Renal cortical epithelial cell (primary cell): ENCODE data around the gene B3GALNT2. TPM values are rescaled to one million over a fixed set of nuclear protein-coding genes. Genes with fewer than 3 reads are reported as not detected.

Source experiments
- DNase-seq: peaks from one replicate; pipeline ENCODE4 v3.0.0-alpha.2; 2011; ENCODE audit warnings: low read depth
- total RNA-seq: library from RNA; depleted of rRNA; stranded (reverse); fragments of >200 nt; gene quantifications from 2 replicates; pipeline ENCODE4 v1.2.3, GENCODE V29; 2014

Gene B3GALNT2
- total RNA-seq, 1 donor from 2014 or later = 44.3 TPM

GRCh38 chr1:235450886-235451483, 53.3 kb downstream of the B3GALNT2 start:
- no peak for DNase-seq

GRCh38 chr1:235450433-235450832, 53.8 kb downstream of the B3GALNT2 start:
- peak; percentile 27 for DNase-seq

- DNase-seq = no peak
These were observed 55.6 kb downstream of the B3GALNT2 start for GRCh38 chr1:235448616-235449015.

GRCh38 chr1:235442788-235443429, 61.3 kb downstream of the B3GALNT2 start:
- DNase-seq = peak; percentile 85

- DNase-seq = peak; percentile 11
These were observed 63.0 kb downstream of the B3GALNT2 start for GRCh38 chr1:235441159-235441685.

GRCh38 chr1:235434001-235434400, 70.3 kb downstream of the B3GALNT2 start:
- no peak for DNase-seq

- no peak for DNase-seq
These were observed 73.3 kb downstream of the B3GALNT2 start for GRCh38 chr1:235430991-235431390.

- peak; percentile 50 for DNase-seq
These were observed 75.1 kb downstream of the B3GALNT2 start for GRCh38 chr1:235429143-235429542.

GRCh38 chr1:235427447-235427846, 76.8 kb downstream of the B3GALNT2 start:
- no peak for DNase-seq

- no peak for DNase-seq
These were observed 77.6 kb downstream of the B3GALNT2 start for GRCh38 chr1:235426680-235427079.

GRCh38 chr1:235426143-235426542, 78.1 kb downstream of the B3GALNT2 start:
- no peak for DNase-seq

- no peak for DNase-seq
These were observed 78.9 kb downstream of the B3GALNT2 start for GRCh38 chr1:235425357-235425756.

- DNase-seq = no peak
These were observed 80.2 kb downstream of the B3GALNT2 start for GRCh38 chr1:235424092-235424491.

GRCh38 chr1:235423214-235423652, 81.0 kb downstream of the B3GALNT2 start:
- DNase-seq = no peak

GRCh38 chr1:235421751-235422150, 82.5 kb downstream of the B3GALNT2 start:
- DNase-seq = no peak

GRCh38 chr1:235417086-235417697, 87.1 kb downstream of the B3GALNT2 start:
- DNase-seq = peak; percentile 73

GRCh38 chr1:235416662-235417049, 87.6 kb downstream of the B3GALNT2 start:
- no peak for DNase-seq

GRCh38 chr1:235415008-235415904, 89.0 kb downstream of the B3GALNT2 start:
- peak; percentile 81 for DNase-seq

- DNase-seq = peak; percentile 68
These were observed 92.5 kb downstream of the B3GALNT2 start for GRCh38 chr1:235411489-235412486.

GRCh38 chr1:235410467-235410866, 93.8 kb downstream of the B3GALNT2 start:
- no peak for DNase-seq
